Peyer's patch (tissue), 4 donors: Measurements from ENCODE around the gene CEP85.

ENCODE experiments used
- CTCF ChIP-seq, 6 experiments: fragments of 450-650 bp in 4 of 6; fragments of 200-600 bp in 2 of 6; sonication (generic) in 1 of 6; IDR thresholded peaks; one replicate each; pipeline ENCODE4 v1.5.1; 2017 to 2019; ENCODE audit warnings: antibody characterized with exemption in 6 of 6, mild to moderate bottlenecking in 3 of 6, moderate library complexity in 1 of 6
- POLR2A ChIP-seq, 2 donors: fragments of 450-650 bp; IDR thresholded peaks; one replicate each; pipeline ENCODE4 v1.5.1; 2017; ENCODE audit warnings: antibody characterized with exemption in 2 of 2, mild to moderate bottlenecking in 2 of 2, moderate library complexity in 2 of 2

GRCh38 chr1:26239936-26240335 is 5.9 kb downstream of the CEP85 start:
- TF ChIP-seq CTCF (IDR thresholded peaks at IDR 0.05) (no peak), POLR2A (IDR thresholded peaks at IDR 0.05) (no peak)
